GM23338 (cell line): ENCODE data around the gene RIC3. TPM values are rescaled to one million over a fixed set of nuclear protein-coding genes. Genes with fewer than 3 reads are reported as not detected.

ENCODE experiments used
- ATAC-seq: fragments of 200-7000 bp; cut with Tn5 transposase; 3 replicates; pipeline ENCODE4 v1.9.1; 2020
- DNase-seq: peaks from one replicate; pipeline ENCODE4 v3.0.0-alpha.2; 2015; ENCODE audit warnings: low spot score
- H2AFZ ChIP-seq: fragments of 200-600 bp; sonication (generic); 2 replicates; pipeline ENCODE4 v1.8.0; 2016; ENCODE audit warnings: antibody characterized with exemption, mild to moderate bottlenecking, moderate library complexity
- H3F3A ChIP-seq: fragments of 200-600 bp; sonication (generic); replicated peaks from 2 replicates; pipeline ENCODE4 v1.8.0; 2017; ENCODE audit warnings: antibody characterized with exemption, mixed run types, low read depth
- H3K27ac ChIP-seq: fragments of 200-600 bp; sonication (generic); 2 replicates; pipeline ENCODE4 v1.6.1; 2016; ENCODE audit warnings: low read depth
- H3K27me3 ChIP-seq: fragments of 200-600 bp; sonication (generic); 2 replicates; pipeline ENCODE4 v1.8.0; 2016; ENCODE audit warnings: mild to moderate bottlenecking, mixed run types, moderate library complexity; ENCODE audit not compliant: insufficient read depth
- H3K36me3 ChIP-seq: fragments of 200-600 bp; sonication (generic); 2 replicates; pipeline ENCODE4 v1.8.0; 2016; ENCODE audit warnings: mild to moderate bottlenecking; ENCODE audit not compliant: insufficient read depth
- H3K4me1 ChIP-seq: fragments of 200-600 bp; sonication (generic); 2 replicates; pipeline ENCODE4 v1.8.0; 2016; ENCODE audit warnings: mild to moderate bottlenecking, moderate library complexity; ENCODE audit not compliant: insufficient read depth
- H3K4me2 ChIP-seq: fragments of 200-600 bp; sonication (generic); 2 replicates; pipeline ENCODE4 v1.7.1; 2017; ENCODE audit warnings: mixed run types
- H3K4me3 ChIP-seq: fragments of 200-600 bp; sonication (generic); 2 replicates; pipeline ENCODE4 v1.6.1; 2016; ENCODE audit warnings: mixed run types
- H3K79me2 ChIP-seq: fragments of 200-600 bp; sonication (generic); replicated peaks from 2 replicates; pipeline ENCODE4 v1.8.0; 2017; ENCODE audit warnings: mild to moderate bottlenecking; ENCODE audit not compliant: insufficient read depth
- H3K9me2 ChIP-seq: fragments of 200-600 bp; sonication (generic); 2 replicates; pipeline ENCODE4 v1.8.0; 2017; ENCODE audit not compliant: insufficient read depth
- H4K20me1 ChIP-seq: fragments of 200-600 bp; sonication (generic); replicated peaks from 2 replicates; pipeline ENCODE4 v1.8.0; 2017; ENCODE audit warnings: mild to moderate bottlenecking; ENCODE audit not compliant: insufficient read depth
- H3K27ac Mint-ChIP-seq: 2 replicates; pipeline ENCODE4 v1.8.0; 2020; ENCODE audit warnings: inconsistent platforms, mild to moderate bottlenecking, moderate library complexity, mixed read lengths
- H3K27me3 Mint-ChIP-seq: 3 replicates; pipeline ENCODE4 v1.8.0; 2022; ENCODE audit warnings: low read depth, mild to moderate bottlenecking, moderate library complexity, mixed read lengths, inconsistent platforms; ENCODE audit not compliant: insufficient read depth, poor library complexity
- H3K36me3 Mint-ChIP-seq: 3 replicates; pipeline ENCODE4 v1.8.0; 2021; ENCODE audit warnings: low read depth, mild to moderate bottlenecking, inconsistent platforms, moderate library complexity, mixed read lengths
- H3K4me1 Mint-ChIP-seq: 3 replicates; pipeline ENCODE4 v1.8.0; 2020; ENCODE audit warnings: mild to moderate bottlenecking, inconsistent platforms, mixed read lengths
- H3K4me3 Mint-ChIP-seq: 3 replicates; pipeline ENCODE4 v1.8.0; 2021; ENCODE audit warnings: moderate library complexity, mild to moderate bottlenecking, inconsistent platforms, mixed read lengths
- H3K9me3 Mint-ChIP-seq: 3 replicates; pipeline ENCODE4 v1.8.0; 2020; ENCODE audit warnings: moderate library complexity, mild to moderate bottlenecking, inconsistent platforms, mixed read lengths
- CREB1 ChIP-seq: fragments of 250-450 bp; sonication (Bioruptor Pico); IDR thresholded peaks from 2 replicates; pipeline ENCODE4 v1.5.0; 2020; ENCODE audit warnings: low read depth, mild to moderate bottlenecking, moderate library complexity
- CTCF ChIP-seq, 2 experiments: fragments of 200-600 bp in 1 of 2; sonication (generic) in 1 of 2; conservative IDR thresholded peaks; 2 replicates each; pipeline versions ENCODE4 v1.5.1 to v1.6.1; 2016 to 2017; ENCODE audit warnings: antibody characterized with exemption in 2 of 2, low read depth in 2 of 2, mild to moderate bottlenecking in 2 of 2, moderate library complexity in 1 of 2
- EZH2 ChIP-seq: fragments of 200-600 bp; sonication (generic); IDR thresholded peaks from one replicate; pipeline ENCODE4 v1.8.0; 2017; ENCODE audit warnings: antibody characterized with exemption, mild to moderate bottlenecking, low read depth; ENCODE audit not compliant: unreplicated experiment
- EZH2phosphoT487 ChIP-seq: fragments of 200-600 bp; sonication (generic); IDR thresholded peaks from one replicate; pipeline ENCODE4 v1.8.1; 2018; ENCODE audit warnings: antibody characterized with exemption; ENCODE audit not compliant: unreplicated experiment
- POLR2AphosphoS5 ChIP-seq: IDR thresholded peaks from 2 replicates; pipeline ENCODE4 v1.6.1; 2016; ENCODE audit warnings: antibody characterized with exemption, low read depth
- REST ChIP-seq: IDR thresholded peaks from one replicate; pipeline ENCODE4 v1.6.1; 2018; ENCODE audit warnings: antibody characterized with exemption; ENCODE audit not compliant: unreplicated experiment
- STAT1 ChIP-seq: IDR thresholded peaks from one replicate; pipeline ENCODE4 v1.6.1; 2016; ENCODE audit warnings: antibody characterized with exemption; ENCODE audit not compliant: unreplicated experiment
- ZNF114 ChIP-seq: fragments of 250-450 bp; sonication (Bioruptor Pico); IDR thresholded peaks from 2 replicates; pipeline ENCODE4 v1.5.0; 2020; ENCODE audit warnings: mild to moderate bottlenecking, moderate library complexity
- ZNF462 ChIP-seq: fragments of 250-450 bp; sonication (Bioruptor Pico); IDR thresholded peaks from 2 replicates; pipeline ENCODE4 v1.5.0; 2020; ENCODE audit warnings: mild to moderate bottlenecking, moderate library complexity
- polyA plus RNA-seq: library from polyadenylated mRNA; unstranded; fragments of >200 nt; fragmentation: Nextera tagmentation; extraction: Ambion mirVana; gene quantifications from 2 replicates; pipeline ENCODE4 v1.2.1, GENCODE V29; 2016
- total RNA-seq: library from RNA; depleted of rRNA; stranded (reverse); fragments of >200 nt; shearing (Covaris generic); gene quantifications from 2 replicates; pipeline ENCODE4 v1.2.3, GENCODE V29; 2014

The RIC3 gene
- total and polyA plus RNA-seq, 2 experiments from 2014 or later = 17.8 to 21.3 TPM

GRCh38 chr11:8203414-8203715 is 34.5 kb upstream of the RIC3 start (continued):
- TF ChIP-seq CTCF (conservative IDR thresholded peaks at IDR 0.05; ENCODE audit: low read depth in 2 of 2) (no peak), CREB1 (no peak), EZH2phosphoT487 (no peak)

GRCh38 chr11:8202516-8203413 is 33.9 kb upstream of the RIC3 start:
- Mint-ChIP-seq H3K4me3 (no peak overlapping the region), H3K27me3 (peaks cover 7% of the 10 kb centered on the region), H3K4me1 (peaks cover 18% of the 10 kb centered on the region), H3K36me3 (no peaks in the 10 kb centered on the region), H3K9me3 (no peaks in the 10 kb centered on the region), H3K27ac (no peak overlapping the region)
- no peaks in the 10 kb centered on the region for H4K20me1 ChIP-seq
- no peak for ATAC-seq
- H2AFZ ChIP-seq = no peak overlapping the region
- H3K9me2 ChIP-seq = peaks cover 6% of the 10 kb centered on the region; the same call in 1 of the 2 replicates
- H3K4me3 ChIP-seq = no peak overlapping the region
- H3K4me2 ChIP-seq = no peak overlapping the region
- no peaks in the 10 kb centered on the region for H3K4me1 ChIP-seq
- no peak for DNase-seq
- H3K27me3 ChIP-seq = no peaks in the 10 kb centered on the region
- no peaks in the 10 kb centered on the region for H3K79me2 ChIP-seq
- no peak overlapping the region for H3K27ac ChIP-seq
- H3K36me3 ChIP-seq = no peaks in the 10 kb centered on the region
- H3F3A ChIP-seq = no peaks in the 10 kb centered on the region
- TF ChIP-seq CTCF (conservative IDR thresholded peaks at IDR 0.05; ENCODE audit: low read depth in 2 of 2) (no peak), REST (no peak), ZNF462 (CRISPR knock-in tag) (no peak), ZNF114 (CRISPR knock-in tag) (no peak), EZH2 (no peak), EZH2phosphoT487 (no peak), STAT1 (no peak), POLR2AphosphoS5 (no peak)
